HL-60 (cell line): Measurements from ENCODE around the gene PRAMEF9.

Experiments used
- POLR2AphosphoS5 ChIP-seq: IDR thresholded peaks from 2 replicates; pipeline ENCODE4 v1.6.1; 2012; ENCODE audit warnings: low read depth
- REST ChIP-seq: IDR thresholded peaks from 2 replicates; pipeline ENCODE4 v1.6.1; 2012; ENCODE audit warnings: low read depth; ENCODE audit not compliant: insufficient replicate concordance

GRCh38 chr1:13228343-13228781, 56.7 kb downstream of the PRAMEF9 start:
- TF ChIP-seq POLR2AphosphoS5 (no peak), REST (no peak)
